Skeletal muscle satellite cell (primary cell): ENCODE measurements around the gene ZCCHC14.
A peak's percentile ranks its signal among the peaks of the same experiment; 100 is the strongest.

Experiments
- H3K27me3 ChIP-seq: 2 replicates; pipeline ENCODE4 v1.7.0; 2013; ENCODE audit warnings: low read length; ENCODE audit not compliant: control insufficient read depth, insufficient read depth
- H3K36me3 ChIP-seq: 2 replicates; pipeline ENCODE4 v1.7.0; 2013; ENCODE audit warnings: mild to moderate bottlenecking, control low read depth, low read length; ENCODE audit not compliant: insufficient read depth
- H3K4me1 ChIP-seq: 2 replicates; pipeline ENCODE4 v1.7.0; 2013; ENCODE audit warnings: low read length; ENCODE audit not compliant: control insufficient read depth, insufficient read depth
- H3K4me2 ChIP-seq: 2 replicates; pipeline ENCODE4 v1.7.0; 2013; ENCODE audit warnings: mild to moderate bottlenecking, low read length
- H3K4me3 ChIP-seq: 2 replicates; pipeline ENCODE4 v1.7.0; 2013; ENCODE audit warnings: low read length
- H3K9ac ChIP-seq: 2 replicates; pipeline ENCODE4 v1.7.0; 2013; ENCODE audit warnings: mild to moderate bottlenecking, low read depth, low read length, moderate library complexity
- H3K9me3 ChIP-seq: replicated peaks from 2 replicates; pipeline ENCODE4 v1.7.0; 2013; ENCODE audit warnings: mild to moderate bottlenecking, control low read depth, low read length

The ZCCHC14 gene

GRCh38 chr16:87443964-87444363 lies 48.9 kb downstream of the ZCCHC14 start:
- Histone ChIP-seq H3K27me3 (no peaks in the 10 kb centered on the region), H3K4me3 (no peak overlapping the region), H3K4me2 (no peak overlapping the region)

GRCh38 chr16:87443016-87443415 lies 49.8 kb downstream of the ZCCHC14 start:
- Histone ChIP-seq H3K4me1 (peaks cover 8% of the 10 kb centered on the region), H3K4me2 (no peak overlapping the region), H3K27me3 (no peaks in the 10 kb centered on the region), H3K9ac (no peak overlapping the region), H3K9me3 (no peaks in the 10 kb centered on the region), H3K4me3 (no peak overlapping the region), H3K36me3 (peaks cover 13% of the 10 kb centered on the region)

More at GRCh38 chr16:87443964-87444363, 48.9 kb downstream of the ZCCHC14 start:
- Histone ChIP-seq H3K36me3 (peaks cover 20% of the 10 kb centered on the region), H3K4me1 (peaks cover 8% of the 10 kb centered on the region), H3K9me3 (no peaks in the 10 kb centered on the region), H3K9ac (no peak overlapping the region)

- Histone ChIP-seq H3K4me2 (no peak overlapping the region), H3K36me3 (peaks cover 12% of the 10 kb centered on the region)
Measured at GRCh38 chr16:87442581-87442966, 50.2 kb downstream of the ZCCHC14 start.

GRCh38 chr16:87441886-87442580 lies 50.8 kb downstream of the ZCCHC14 start:
- H3K36me3 ChIP-seq: peaks cover 8% of the 10 kb centered on the region
- H3K4me3 ChIP-seq: no peak overlapping the region
- H3K4me2 ChIP-seq: no peak overlapping the region

More at GRCh38 chr16:87442581-87442966, 50.2 kb downstream of the ZCCHC14 start:
- Histone ChIP-seq H3K27me3 (no peaks in the 10 kb centered on the region), H3K4me3 (no peak overlapping the region), H3K4me1 (peaks cover 8% of the 10 kb centered on the region), H3K9ac (no peak overlapping the region), H3K9me3 (no peaks in the 10 kb centered on the region)

GRCh38 chr16:87439926-87440325 lies 52.9 kb downstream of the ZCCHC14 start:
- Histone ChIP-seq H3K4me2 (no peak overlapping the region), H3K4me3 (no peak overlapping the region), H3K9me3 (no peaks in the 10 kb centered on the region), H3K9ac (no peak overlapping the region), H3K27me3 (no peaks in the 10 kb centered on the region), H3K36me3 (peaks cover 8% of the 10 kb centered on the region), H3K4me1 (peaks cover 28% of the 10 kb centered on the region)

More at GRCh38 chr16:87441886-87442580, 50.8 kb downstream of the ZCCHC14 start:
- Histone ChIP-seq H3K9me3 (no peaks in the 10 kb centered on the region), H3K27me3 (no peaks in the 10 kb centered on the region), H3K9ac (no peak overlapping the region), H3K4me1 (peaks cover 8% of the 10 kb centered on the region)

- Histone ChIP-seq H3K36me3 (peaks cover 2% of the 10 kb centered on the region), H3K4me3 (no peak overlapping the region), H3K4me2 (no peak overlapping the region), H3K9ac (no peak overlapping the region), H3K4me1 (peaks cover 28% of the 10 kb centered on the region), H3K27me3 (no peaks in the 10 kb centered on the region), H3K9me3 (no peaks in the 10 kb centered on the region)
Measured at GRCh38 chr16:87438611-87438985, 54.2 kb downstream of the ZCCHC14 start.

GRCh38 chr16:87437911-87438610 lies 54.8 kb downstream of the ZCCHC14 start:
- Histone ChIP-seq H3K36me3 (peaks cover 5% of the 10 kb centered on the region), H3K9me3 (no peaks in the 10 kb centered on the region), H3K27me3 (no peaks in the 10 kb centered on the region), H3K4me3 (no peak overlapping the region), H3K4me2 (no peak overlapping the region), H3K9ac (no peak overlapping the region), H3K4me1 (peaks cover 28% of the 10 kb centered on the region)

- H3K4me3 ChIP-seq: no peak overlapping the region
- peaks cover 28% of the 10 kb centered on the region for H3K4me1 ChIP-seq
- H3K9me3 ChIP-seq: no peaks in the 10 kb centered on the region
- H3K9ac ChIP-seq: no peak overlapping the region
- H3K27me3 ChIP-seq: no peaks in the 10 kb centered on the region
- peaks cover 5% of the 10 kb centered on the region for H3K36me3 ChIP-seq
- no peak overlapping the region for H3K4me2 ChIP-seq
Measured at GRCh38 chr16:87437327-87437726, 55.5 kb downstream of the ZCCHC14 start.

- Histone ChIP-seq H3K4me3 (peak overlapping the region; percentile 51), H3K9me3 (no peaks in the 10 kb centered on the region), H3K9ac (peak overlapping the region; percentile 64), H3K4me2 (peak overlapping the region; percentile 81), H3K36me3 (peaks cover 5% of the 10 kb centered on the region), H3K27me3 (no peaks in the 10 kb centered on the region), H3K4me1 (peaks cover 31% of the 10 kb centered on the region)
Measured at GRCh38 chr16:87436225-87437172, 56.3 kb downstream of the ZCCHC14 start.

GRCh38 chr16:87435372-87436224 lies 57.2 kb downstream of the ZCCHC14 start:
- Histone ChIP-seq H3K27me3 (no peaks in the 10 kb centered on the region), H3K4me3 (peak overlapping the region; percentile 10), H3K36me3 (peaks cover 5% of the 10 kb centered on the region), H3K4me2 (peak overlapping the region; percentile 81), H3K9ac (peak overlapping the region; percentile 64), H3K9me3 (no peaks in the 10 kb centered on the region), H3K4me1 (peaks cover 32% of the 10 kb centered on the region)
